A673 (cell line): ENCODE data around the gene CIITA. TPM values are rescaled to one million over a fixed set of nuclear protein-coding genes. Genes with fewer than 3 reads are reported as not detected.
"Not testable (repeated sequence)": the region's sequence is repeated elsewhere in the genome, so short reads cannot be mapped to it uniquely, and the experiment has no call there.

Source experiments
- BruUV-seq: library from RNA; stranded (reverse); fragments of 400-500 nt; replicated peaks from 2 replicates; lab custom pipeline; 2021; lab: Mats Ljungman, UMichigan
- CTCF ChIA-PET: fragments of 300-600 bp; sonication (Branson Sonifier 250); formaldehyde crosslinking; loops from one replicate; lab custom pipeline; 2022; ENCODE audit warnings: antibody characterized with exemption; lab: Charles Lee
- POLR2A ChIA-PET: fragments of 300-600 bp; sonication (Branson Sonifier 250); formaldehyde crosslinking; loops from one replicate; lab custom pipeline; 2022; ENCODE audit warnings: antibody characterized with exemption; ENCODE audit not compliant: low non-redundant PET; lab: Charles Lee
- DNase-seq: peaks from one replicate; pipeline ENCODE4 v3.0.0-alpha.2; 2015; ENCODE audit warnings: low spot score
- H3K27ac ChIP-seq: fragments of 200-600 bp; sonication (generic); 2 replicates; pipeline ENCODE4 v1.5.1; 2016; ENCODE audit warnings: mixed run types, low read depth, mild to moderate bottlenecking, mixed read lengths, antibody characterized with exemption, low read length; ENCODE audit not compliant: poor library complexity, severe bottlenecking
- H3K27me3 ChIP-seq: fragments of 200-600 bp; sonication (generic); replicated peaks from 2 replicates; pipeline ENCODE4 v1.6.1; 2017; ENCODE audit warnings: mixed run types, low read depth, mild to moderate bottlenecking, mixed read lengths, antibody characterized with exemption, low read length; ENCODE audit not compliant: insufficient read depth, poor library complexity
- H3K36me3 ChIP-seq: fragments of 200-600 bp; sonication (generic); 2 replicates; pipeline ENCODE4 v1.6.1; 2016; ENCODE audit warnings: mixed run types, mild to moderate bottlenecking, mixed read lengths, antibody characterized with exemption, low read length; ENCODE audit not compliant: insufficient read depth, poor library complexity, severe bottlenecking
- H3K4me1 ChIP-seq: fragments of 200-600 bp; sonication (generic); 2 replicates; pipeline ENCODE4 v1.6.1; 2017; ENCODE audit warnings: mixed run types, mild to moderate bottlenecking, mixed read lengths, antibody characterized with exemption, low read length; ENCODE audit not compliant: insufficient read depth, poor library complexity, severe bottlenecking
- H3K4me3 ChIP-seq: fragments of 200-600 bp; sonication (generic); 2 replicates; pipeline ENCODE4 v1.5.1; 2016; ENCODE audit warnings: low read depth, mixed run types, mild to moderate bottlenecking, mixed read lengths, low read length; ENCODE audit not compliant: poor library complexity, severe bottlenecking
- H3K9me3 ChIP-seq: fragments of 200-600 bp; sonication (generic); 2 replicates; pipeline ENCODE4 v1.6.1; 2016; ENCODE audit warnings: mixed run types, low read depth, mild to moderate bottlenecking, mixed read lengths, antibody characterized with exemption, low read length; ENCODE audit not compliant: poor library complexity, severe bottlenecking
- CTCF ChIP-seq: fragments of 300-800, 200-600 bp; sonication (generic); conservative IDR thresholded peaks from 2 replicates; pipeline ENCODE4 v1.5.1; 2017; ENCODE audit warnings: low read depth, mild to moderate bottlenecking, antibody characterized with exemption, low read length, moderate library complexity, mixed read lengths
- EZH2 ChIP-seq: fragments of 200-600 bp; sonication (generic); IDR thresholded peaks from 2 replicates; pipeline ENCODE4 v1.6.1; 2017; ENCODE audit warnings: borderline replicate concordance, low read depth, mild to moderate bottlenecking, mixed read lengths, antibody characterized with exemption, low read length; ENCODE audit not compliant: poor library complexity, severe bottlenecking
- intact Hi-C: fragments of 100-400 bp; cut with micrococcal nuclease; formaldehyde crosslinking; loops from one replicate; pipeline ENCODE4 v1.10.0; 2022; ENCODE audit not compliant: unreplicated experiment
- total RNA-seq: library from RNA; stranded (reverse); gene quantifications from 2 replicates; pipeline ENCODE4 v1.2.3, GENCODE V29; 2021

CIITA gene
- total RNA-seq, 1 experiment from 2014 or later, result not detected

DNA sequence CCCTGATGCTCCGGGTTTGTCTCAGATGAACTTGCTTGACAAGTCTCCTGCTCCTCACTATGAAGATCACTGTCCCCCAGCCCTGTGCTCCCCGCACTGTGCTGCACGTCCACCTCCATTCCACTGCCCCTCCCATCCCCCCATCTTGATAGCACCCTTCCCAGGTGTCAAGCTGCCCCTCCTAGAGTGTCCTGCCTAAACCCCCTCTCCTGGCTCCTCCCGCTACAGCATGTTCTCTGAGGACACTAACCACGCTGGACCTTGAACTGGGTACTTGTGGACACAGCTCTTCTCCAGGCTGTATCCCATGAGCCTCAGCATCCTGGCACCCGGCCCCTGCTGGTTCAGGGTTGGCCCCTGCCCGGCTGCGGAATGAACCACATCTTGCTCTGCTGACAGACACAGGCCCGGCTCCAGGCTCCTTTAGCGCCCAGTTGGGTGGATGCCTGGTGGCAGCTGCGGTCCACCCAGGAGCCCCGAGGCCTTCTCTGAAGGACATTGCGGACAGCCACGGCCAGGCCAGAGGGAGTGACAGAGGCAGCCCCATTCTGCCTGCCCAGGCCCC is 46.7 kb downstream of the CIITA start:
- no peaks in the 10 kb centered on the region for H3K36me3 ChIP-seq
- no peak for DNase-seq
- BruUV-seq, result no TSS peak
- H3K4me3 ChIP-seq, result no peak overlapping the region
- H3K27me3 ChIP-seq, result no peaks in the 10 kb centered on the region
- CTCF ChIA-PET, result no interaction called here
- intact Hi-C loops, result no loop called here
- POLR2A ChIA-PET, result no interaction called here
- no peaks in the 10 kb centered on the region for H3K4me1 ChIP-seq
- no peaks in the 10 kb centered on the region for H3K9me3 ChIP-seq
- TF ChIP-seq CTCF (no peak), EZH2 (no peak)
- no peak overlapping the region for H3K27ac ChIP-seq

- POLR2A ChIA-PET, DNase-seq, CTCF ChIA-PET, BruUV-seq, H3K4me1 ChIP-seq, intact Hi-C loops, H3K27me3 ChIP-seq, H3K27ac ChIP-seq, H3K4me3 ChIP-seq, H3K36me3 ChIP-seq, H3K9me3 ChIP-seq: not testable (repeated sequence)
Measured at GRCh38 chr16:10925285-10925684, 48.3 kb downstream of the CIITA start.

DNA sequence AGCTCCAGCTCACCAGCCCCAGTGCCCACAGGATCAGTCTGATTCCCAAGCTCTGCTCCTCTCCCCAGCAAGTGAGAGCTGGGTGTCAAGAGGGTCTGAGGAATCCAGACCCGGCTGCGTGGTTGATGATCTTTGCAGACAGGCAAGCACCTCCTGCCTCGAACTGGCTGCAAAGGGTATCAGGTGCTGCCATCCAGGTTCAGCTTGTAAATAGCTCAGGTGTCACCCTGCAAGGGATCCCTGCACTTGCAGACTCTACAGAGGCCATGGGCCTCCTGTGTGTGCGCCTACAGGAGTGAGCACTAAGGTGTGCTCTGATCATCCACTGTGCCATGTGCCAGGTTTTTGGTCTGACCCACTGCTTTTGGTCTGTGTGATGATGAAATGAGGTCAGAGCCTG is 49.1 kb downstream of the CIITA start:
- H3K36me3 ChIP-seq, result no peaks in the 10 kb centered on the region
- H3K27me3 ChIP-seq, result no peaks in the 10 kb centered on the region
- BruUV-seq, result no TSS peak
- no peaks in the 10 kb centered on the region for H3K4me1 ChIP-seq
- CTCF ChIA-PET, result no interaction called here
- intact Hi-C loops, result no loop called here
- POLR2A ChIA-PET, result no interaction called here
- no peak overlapping the region for H3K4me3 ChIP-seq
- TF ChIP-seq EZH2, result no peak
- no peak for TF ChIP-seq CTCF
- H3K27ac ChIP-seq, result no peak overlapping the region
- no peak for DNase-seq
- no peaks in the 10 kb centered on the region for H3K9me3 ChIP-seq

GRCh38 chr16:10926867-10927266 is 49.9 kb downstream of the CIITA start:
- TF ChIP-seq CTCF (no peak), EZH2 (no peak)
- ChIA-PET CTCF (no interaction called here), POLR2A (no interaction called here)
- Histone ChIP-seq H3K9me3 (no peaks in the 10 kb centered on the region), H3K36me3 (no peaks in the 10 kb centered on the region), H3K27ac (no peak overlapping the region), H3K27me3 (no peaks in the 10 kb centered on the region), H3K4me3 (no peak overlapping the region), H3K4me1 (no peaks in the 10 kb centered on the region)
- no peak for DNase-seq
- intact Hi-C loops, result no loop called here
- BruUV-seq, result no TSS peak
